ENCODE results near the gene AGAP3. TPM values are rescaled to one million over a fixed set of nuclear protein-coding genes. Genes with fewer than 3 reads are reported as not detected.

AGAP3 gene
- total RNA-seq, 1 experiment from 2014 or later: 1.6 TPM

- H3K79me2 ChIP-seq (ENCODE audit: low read length): peaks cover 32% of the 10 kb centered on the region
- DNase-seq: peak; percentile 70
- no peaks in the 10 kb centered on the region for H3K9me2 ChIP-seq (replicated peaks; ENCODE audit: insufficient read depth, low read length)
- no peak overlapping the region for H2AFZ ChIP-seq (ENCODE audit: low read length)
- 0 out of 2 replicates have a peak, but pooled peaks cover 5% of the 10 kb centered on the region for H4K20me1 ChIP-seq (ENCODE audit: insufficient read depth, low read depth, low read length)
- peak overlapping the region; percentile 87 for H3K4me3 ChIP-seq (ENCODE audit: low read length)
- H3K36me3 ChIP-seq (ENCODE audit: insufficient read depth, low read length): no peaks in the 10 kb centered on the region
- H3K4me2 ChIP-seq (ENCODE audit: low read depth, low read length, poor library complexity, severe bottlenecking): peak overlapping the region; percentile 73
- peaks cover 31% of the 10 kb centered on the region for H3K4me1 ChIP-seq (ENCODE audit: low read length)
- H3K9me3 ChIP-seq (ENCODE audit: low read length): no peaks in the 10 kb centered on the region
- peak overlapping the region; percentile 89 for H3K9ac ChIP-seq (ENCODE audit: low read length)
- peak overlapping the region; percentile 82 for H3K27ac ChIP-seq (ENCODE audit: low read length)
- H3K27me3 ChIP-seq (ENCODE audit: low read length): no peaks in the 10 kb centered on the region
These were observed 25.7 kb upstream of the AGAP3 start for GRCh38 chr7:151060416-151061212.

- DNase-seq: no peak
- H3K9me3 ChIP-seq (ENCODE audit: low read length): no peaks in the 10 kb centered on the region
- H3K36me3 ChIP-seq (ENCODE audit: insufficient read depth, low read length): no peaks in the 10 kb centered on the region
- peaks cover 32% of the 10 kb centered on the region for H3K79me2 ChIP-seq (ENCODE audit: low read length)
- H3K4me1 ChIP-seq (ENCODE audit: low read length): peaks cover 30% of the 10 kb centered on the region
- H3K27me3 ChIP-seq (ENCODE audit: low read length): no peaks in the 10 kb centered on the region
- H3K27ac ChIP-seq (ENCODE audit: low read length): 0 out of 2 replicates have a peak overlapping the region, but pooled peaks have one; percentile 9
- peak overlapping the region; percentile 73 for H3K4me2 ChIP-seq (ENCODE audit: low read depth, low read length, poor library complexity, severe bottlenecking)
- H2AFZ ChIP-seq (ENCODE audit: low read length): no peak overlapping the region
- no peaks in the 10 kb centered on the region for H3K9me2 ChIP-seq (replicated peaks; ENCODE audit: insufficient read depth, low read length)
- H4K20me1 ChIP-seq (ENCODE audit: insufficient read depth, low read depth, low read length): 0 out of 2 replicates have a peak, but pooled peaks cover 5% of the 10 kb centered on the region
- H3K9ac ChIP-seq (ENCODE audit: low read length): peak overlapping the region; percentile 89
- H3K4me3 ChIP-seq (ENCODE audit: low read length): peak overlapping the region; percentile 87
These were observed 24.8 kb upstream of the AGAP3 start for GRCh38 chr7:151061213-151062110.

- H3K27ac ChIP-seq (ENCODE audit: low read length): no peak overlapping the region
- H3K9ac ChIP-seq (ENCODE audit: low read length): no peak overlapping the region
- H3K27me3 ChIP-seq (ENCODE audit: low read length): no peaks in the 10 kb centered on the region
- H3K9me3 ChIP-seq (ENCODE audit: low read length): no peaks in the 10 kb centered on the region
- 0 out of 2 replicates have a peak, but pooled peaks cover 5% of the 10 kb centered on the region for H4K20me1 ChIP-seq (ENCODE audit: insufficient read depth, low read depth, low read length)
- H3K79me2 ChIP-seq (ENCODE audit: low read length): peaks cover 30% of the 10 kb centered on the region
- H2AFZ ChIP-seq (ENCODE audit: low read length): no peak overlapping the region
- no peak overlapping the region for H3K4me2 ChIP-seq (ENCODE audit: low read depth, low read length, poor library complexity, severe bottlenecking)
- no peaks in the 10 kb centered on the region for H3K36me3 ChIP-seq (ENCODE audit: insufficient read depth, low read length)
- H3K9me2 ChIP-seq (replicated peaks; ENCODE audit: insufficient read depth, low read length): no peaks in the 10 kb centered on the region
- no peak overlapping the region for H3K4me3 ChIP-seq (ENCODE audit: low read length)
- DNase-seq: no peak
- peaks cover 24% of the 10 kb centered on the region for H3K4me1 ChIP-seq (ENCODE audit: low read length)
These were observed 24.2 kb upstream of the AGAP3 start for GRCh38 chr7:151062111-151062398.

- Histone ChIP-seq H3K9me3 (ENCODE audit: low read length) (no peaks in the 10 kb centered on the region), H3K4me3 (ENCODE audit: low read length) (no peak overlapping the region), H3K4me1 (ENCODE audit: low read length) (peaks cover 22% of the 10 kb centered on the region), H4K20me1 (ENCODE audit: insufficient read depth, low read depth, low read length) (0 out of 2 replicates have a peak, but pooled peaks cover 5% of the 10 kb centered on the region), H3K27me3 (ENCODE audit: low read length) (no peaks in the 10 kb centered on the region), H3K27ac (ENCODE audit: low read length) (no peak overlapping the region), H3K9me2 (replicated peaks; ENCODE audit: insufficient read depth, low read length) (no peaks in the 10 kb centered on the region), H3K4me2 (ENCODE audit: low read depth, low read length, poor library complexity, severe bottlenecking) (no peak overlapping the region), H2AFZ (ENCODE audit: low read length) (no peak overlapping the region), H3K79me2 (ENCODE audit: low read length) (peaks cover 29% of the 10 kb centered on the region), H3K36me3 (ENCODE audit: insufficient read depth, low read length) (no peaks in the 10 kb centered on the region), H3K9ac (ENCODE audit: low read length) (no peak overlapping the region)
- DNase-seq: no peak
These were observed 23.7 kb upstream of the AGAP3 start for GRCh38 chr7:151062399-151063211.

- no peak for DNase-seq
- no peak overlapping the region for H3K9ac ChIP-seq (ENCODE audit: low read length)
- peaks cover 22% of the 10 kb centered on the region for H3K4me1 ChIP-seq (ENCODE audit: low read length)
These were observed 23.1 kb upstream of the AGAP3 start for GRCh38 chr7:151063212-151063561.

GRCh38 chr7:151064454-151064853, 21.8 kb upstream of the AGAP3 start:
- peaks cover 29% of the 10 kb centered on the region for H3K79me2 ChIP-seq (ENCODE audit: low read length)
- no peaks in the 10 kb centered on the region for H3K9me2 ChIP-seq (replicated peaks; ENCODE audit: insufficient read depth, low read length)
- H3K4me2 ChIP-seq (ENCODE audit: low read depth, low read length, poor library complexity, severe bottlenecking): no peak overlapping the region
- no peak for DNase-seq
- peaks cover 5% of the 10 kb centered on the region; the same call in 1 of the 2 replicates for H4K20me1 ChIP-seq (ENCODE audit: insufficient read depth, low read depth, low read length)
- H3K4me1 ChIP-seq (ENCODE audit: low read length): peaks cover 11% of the 10 kb centered on the region
- H3K4me3 ChIP-seq (ENCODE audit: low read length): no peak overlapping the region
- H3K27me3 ChIP-seq (ENCODE audit: low read length): no peaks in the 10 kb centered on the region
- 0 out of 2 replicates have a peak, but pooled peaks cover 3% of the 10 kb centered on the region for H3K36me3 ChIP-seq (ENCODE audit: insufficient read depth, low read length)
- H3K27ac ChIP-seq (ENCODE audit: low read length): no peak overlapping the region
- no peak overlapping the region for H3K9ac ChIP-seq (ENCODE audit: low read length)
- H2AFZ ChIP-seq (ENCODE audit: low read length): no peak overlapping the region
- no peaks in the 10 kb centered on the region for H3K9me3 ChIP-seq (ENCODE audit: low read length)

More at GRCh38 chr7:151063212-151063561, 23.1 kb upstream of the AGAP3 start:
- Histone ChIP-seq H3K79me2 (ENCODE audit: low read length) (peaks cover 29% of the 10 kb centered on the region), H2AFZ (ENCODE audit: low read length) (no peak overlapping the region), H3K4me2 (ENCODE audit: low read depth, low read length, poor library complexity, severe bottlenecking) (no peak overlapping the region), H4K20me1 (ENCODE audit: insufficient read depth, low read depth, low read length) (0 out of 2 replicates have a peak, but pooled peaks cover 5% of the 10 kb centered on the region), H3K36me3 (ENCODE audit: insufficient read depth, low read length) (0 out of 2 replicates have a peak, but pooled peaks cover 3% of the 10 kb centered on the region), H3K27me3 (ENCODE audit: low read length) (no peaks in the 10 kb centered on the region), H3K9me3 (ENCODE audit: low read length) (no peaks in the 10 kb centered on the region), H3K27ac (ENCODE audit: low read length) (no peak overlapping the region), H3K9me2 (replicated peaks; ENCODE audit: insufficient read depth, low read length) (no peaks in the 10 kb centered on the region), H3K4me3 (ENCODE audit: low read length) (no peak overlapping the region)

- Histone ChIP-seq H3K79me2 (ENCODE audit: low read length) (peaks cover 26% of the 10 kb centered on the region), H3K36me3 (ENCODE audit: insufficient read depth, low read length) (0 out of 2 replicates have a peak, but pooled peaks cover 3% of the 10 kb centered on the region), H3K27me3 (ENCODE audit: low read length) (no peaks in the 10 kb centered on the region), H3K4me2 (ENCODE audit: low read depth, low read length, poor library complexity, severe bottlenecking) (no peak overlapping the region), H3K4me1 (ENCODE audit: low read length) (peaks cover 11% of the 10 kb centered on the region), H4K20me1 (ENCODE audit: insufficient read depth, low read depth, low read length) (peaks cover 5% of the 10 kb centered on the region; the same call in 1 of the 2 replicates), H2AFZ (ENCODE audit: low read length) (no peak overlapping the region), H3K9me3 (ENCODE audit: low read length) (no peaks in the 10 kb centered on the region), H3K27ac (ENCODE audit: low read length) (no peak overlapping the region), H3K9me2 (replicated peaks; ENCODE audit: insufficient read depth, low read length) (no peaks in the 10 kb centered on the region), H3K9ac (ENCODE audit: low read length) (no peak overlapping the region), H3K4me3 (ENCODE audit: low read length) (no peak overlapping the region)
- DNase-seq: no peak
These were observed 21.3 kb upstream of the AGAP3 start for GRCh38 chr7:151064993-151065392.
